Nephron (organoid): ENCODE data around the gene FAM187B.

Source experiments
- H3K27ac Mint-ChIP-seq, 3 experiments: 2 replicates each; pipeline ENCODE4 v1.8.0; 2020; ENCODE audit warnings: mixed read lengths in 3 of 3, mild to moderate bottlenecking in 2 of 3, moderate library complexity in 1 of 3
- H3K27me3 Mint-ChIP-seq: 2 replicates; pipeline ENCODE4 v1.8.0; 2021; ENCODE audit warnings: low read depth, mild to moderate bottlenecking, moderate library complexity, mixed read lengths
- H3K36me3 Mint-ChIP-seq: 2 replicates; pipeline ENCODE4 v1.8.0; 2020; ENCODE audit warnings: low read depth, mixed read lengths
- H3K4me1 Mint-ChIP-seq: 2 replicates; pipeline ENCODE4 v1.8.0; 2020; ENCODE audit warnings: mixed read lengths
- H3K4me3 Mint-ChIP-seq, 3 experiments: 2 replicates each; pipeline ENCODE4 v1.8.0; 2020; ENCODE audit warnings: mild to moderate bottlenecking in 3 of 3, mixed read lengths in 3 of 3, moderate library complexity in 2 of 3
- H3K9me3 Mint-ChIP-seq: 2 replicates; pipeline ENCODE4 v1.8.0; 2020; ENCODE audit warnings: mixed read lengths
- CTCF ChIP-seq, 3 experiments: fragments of 200-600 bp; sonication (generic); IDR thresholded peaks; one replicate each; pipeline ENCODE4 v1.5.0; 2021; ENCODE audit warnings: antibody characterized with exemption in 3 of 3; ENCODE audit not compliant: unreplicated experiment in 3 of 3

The FAM187B gene

GRCh38 chr19:35272122-35272719 lies 43.7 kb upstream of the FAM187B start:
- TF ChIP-seq CTCF (IDR thresholded peaks at IDR 0.05; ENCODE audit: unreplicated experiment in 3 of 3): no peak
- peak overlapping the region in 1 of 3 experiments; percentile 30 for H3K27ac Mint-ChIP-seq
- H3K27me3 Mint-ChIP-seq: no peaks in the 10 kb centered on the region
- peaks cover 55% of the 10 kb centered on the region for H3K36me3 Mint-ChIP-seq
- H3K4me3 Mint-ChIP-seq: peak overlapping the region; percentile 50 to 76 (median 66)
- no peaks in the 10 kb centered on the region for H3K4me1 Mint-ChIP-seq
- H3K9me3 Mint-ChIP-seq: no peaks in the 10 kb centered on the region

- Mint-ChIP-seq H3K27ac (peak overlapping the region in 1 of 3 experiments; percentile 30), H3K36me3 (peaks cover 51% of the 10 kb centered on the region), H3K9me3 (no peaks in the 10 kb centered on the region), H3K27me3 (no peaks in the 10 kb centered on the region), H3K4me1 (no peaks in the 10 kb centered on the region), H3K4me3 (peak overlapping the region; percentile 6 to 76 (median 66))
- TF ChIP-seq CTCF (IDR thresholded peaks at IDR 0.05; ENCODE audit: unreplicated experiment in 3 of 3): no peak
Measured at GRCh38 chr19:35271546-35271945, 43.0 kb upstream of the FAM187B start.

GRCh38 chr19:35270381-35270811 lies 41.9 kb upstream of the FAM187B start:
- Mint-ChIP-seq H3K4me3 (peak overlapping the region; percentile 78 to 86 (median 86)), H3K4me1 (peaks cover 4% of the 10 kb centered on the region), H3K9me3 (no peaks in the 10 kb centered on the region), H3K27ac (peak overlapping the region; percentile 59 to 92 (median 88)), H3K27me3 (no peaks in the 10 kb centered on the region), H3K36me3 (peaks cover 46% of the 10 kb centered on the region)
- TF ChIP-seq CTCF (IDR thresholded peaks at IDR 0.05; ENCODE audit: unreplicated experiment in 3 of 3): no peak

GRCh38 chr19:35269438-35270117 lies 41.0 kb upstream of the FAM187B start:
- Mint-ChIP-seq H3K36me3 (peaks cover 45% of the 10 kb centered on the region), H3K9me3 (no peaks in the 10 kb centered on the region), H3K27me3 (no peaks in the 10 kb centered on the region), H3K4me3 (peak overlapping the region; percentile 78 to 86 (median 86)), H3K27ac (peak overlapping the region; percentile 59 to 92 (median 88)), H3K4me1 (peaks cover 6% of the 10 kb centered on the region)
- peak; percentile 85 to 98 (median 98) for TF ChIP-seq CTCF (IDR thresholded peaks at IDR 0.05; ENCODE audit: unreplicated experiment in 3 of 3)

- Mint-ChIP-seq H3K27ac (peak within 1 kb of the TSS; percentile 97 to 99 (median 99)), H3K4me3 (peak within 1 kb of the TSS; percentile 94 to 99 (median 98)), H3K27me3 (no peaks in the 10 kb centered on the region), H3K36me3 (peaks cover 38% of the 10 kb centered on the region), H3K4me1 (peaks cover 6% of the 10 kb centered on the region), H3K9me3 (no peaks in the 10 kb centered on the region)
- no peak for TF ChIP-seq CTCF (IDR thresholded peaks at IDR 0.05; ENCODE audit: unreplicated experiment in 3 of 3)
Measured at GRCh38 chr19:35268536-35269437, 40.2 kb upstream of the FAM187B start, which contains the start of gene USF2. Gene USF2, plus strand, starts transcription at chr19:35268962. Its CDS starts 140 bp downstream, at chr19:35269102.
